Suppressor macrophage treated with lipopolysaccharide for 1 hour (primary cell): ENCODE results near the gene BNIP5.

Experiments
- DNase-seq, 3 donors: peaks; one replicate each; pipeline ENCODE4 v3.0.0-alpha.2; 2020 to 2022

Gene BNIP5

DNA sequence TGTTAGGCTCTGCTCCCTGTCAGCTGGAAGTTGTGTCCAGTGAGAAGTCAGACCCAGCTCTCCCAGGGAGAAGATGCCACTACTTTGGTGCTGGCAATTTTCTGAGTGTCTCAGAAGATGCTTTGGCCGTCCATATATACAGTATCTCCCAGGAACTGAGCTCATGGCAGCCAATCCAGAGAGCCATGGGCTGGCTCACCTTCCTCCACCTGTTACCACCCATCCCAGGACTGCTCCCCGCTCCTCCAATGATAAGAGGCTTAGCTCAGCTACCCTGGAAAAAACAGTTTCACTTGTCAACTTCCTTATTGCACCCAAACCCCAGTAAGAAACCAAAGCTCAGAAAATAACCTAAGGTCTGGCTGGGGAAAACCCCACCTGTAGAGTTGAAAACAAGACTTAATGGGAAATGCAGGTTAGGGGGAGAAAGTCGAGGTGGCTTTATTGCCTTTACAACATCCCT, at the start of gene BNIP5:
BNIP5 (minus strand) TSS at position 110 of the 463 bp plus-strand sequence. CDS start 6,198 bp downstream, outside the sequence.
- no peak for DNase-seq

GRCh38 chr6:36384095-36384494, 47.4 kb upstream of the BNIP5 start:
- DNase-seq = no peak

GRCh38 chr6:36383606-36384005, 46.9 kb upstream of the BNIP5 start:
- no peak for DNase-seq

DNA sequence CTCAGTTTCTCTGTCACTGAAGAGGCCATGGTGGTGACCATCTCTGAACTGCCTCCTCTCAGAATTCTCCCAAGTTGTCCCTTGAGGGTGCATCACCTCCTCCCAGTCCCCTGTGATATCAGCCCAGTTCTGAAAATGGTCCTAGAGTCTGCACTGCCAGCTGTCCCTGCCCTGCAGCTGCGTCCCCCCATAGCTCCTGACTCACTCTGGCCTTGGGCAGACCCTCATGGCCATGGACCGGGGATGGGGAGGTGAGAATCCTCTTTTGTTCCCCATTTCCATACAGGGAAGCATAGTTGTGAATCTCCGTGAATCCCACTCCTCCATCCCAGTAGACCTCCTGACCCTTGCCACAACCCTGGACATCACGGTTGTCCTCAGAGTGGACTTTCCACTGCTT, 46.3 kb upstream of the BNIP5 start:
- DNase-seq = no peak

DNA sequence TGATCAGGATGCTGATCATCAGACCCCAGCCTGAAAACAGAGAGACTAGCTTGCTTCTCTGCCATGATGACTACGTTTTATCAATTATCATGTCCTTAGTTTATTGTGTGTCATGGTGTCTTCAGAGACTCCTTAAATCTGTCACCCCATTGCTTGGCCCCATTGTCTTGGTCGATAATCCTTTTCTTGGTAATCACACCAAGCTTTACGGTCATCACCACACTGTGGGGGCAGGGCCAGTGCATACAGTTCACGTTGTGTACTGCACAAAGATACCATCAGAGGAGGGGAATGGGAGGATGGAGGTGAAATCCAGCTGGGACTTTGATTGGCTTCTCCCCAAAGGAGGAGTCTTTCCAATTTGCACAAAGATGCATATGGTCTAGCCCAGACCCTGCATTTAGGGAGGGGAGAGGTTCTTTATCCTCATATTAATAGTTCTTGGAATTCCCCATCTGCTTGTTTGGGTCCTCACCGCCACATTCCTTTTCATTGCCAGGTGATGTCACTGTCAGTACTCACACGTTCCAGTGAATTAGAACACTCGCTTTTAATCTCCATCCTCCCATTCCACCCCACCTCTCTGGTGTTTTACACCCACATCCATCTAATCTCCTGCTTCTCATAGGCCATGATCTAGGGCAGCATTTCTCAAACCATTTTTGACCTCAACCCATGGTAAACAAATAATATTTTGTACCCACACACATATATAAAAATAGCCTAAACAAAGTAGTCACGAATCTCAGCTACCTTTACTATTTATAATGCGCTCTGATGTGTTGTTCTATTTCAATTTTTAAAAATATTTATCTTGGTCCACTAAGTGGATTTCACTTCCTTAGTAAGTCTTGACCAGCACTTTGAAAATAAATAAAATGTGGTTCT, 45.1 kb upstream of the BNIP5 start:
- no peak for DNase-seq

DNA sequence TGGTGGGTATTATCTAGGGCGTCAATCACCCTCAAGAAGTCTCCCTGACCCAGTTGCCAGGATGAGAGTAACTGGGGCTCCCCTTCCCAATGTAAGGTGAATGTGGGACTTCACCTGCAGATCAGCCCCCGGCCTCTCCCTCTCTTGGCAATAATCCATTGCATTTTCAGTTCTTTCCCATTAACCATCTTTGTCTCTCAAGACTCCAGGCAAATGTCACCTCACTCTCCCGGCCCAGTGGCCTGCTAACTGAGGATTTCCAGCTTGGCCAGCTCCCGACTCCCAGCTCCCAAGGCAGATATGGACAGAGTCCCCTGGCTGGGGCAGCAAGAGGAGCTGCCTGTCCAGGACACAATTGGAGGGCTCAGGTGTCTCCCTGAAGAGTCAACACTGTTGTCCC, 43.5 kb upstream of the BNIP5 start:
- DNase-seq = no peak

- no peak for DNase-seq
These were observed 42.2 kb upstream of the BNIP5 start for GRCh38 chr6:36378936-36379335.

- DNase-seq = no peak
These were observed 41.7 kb upstream of the BNIP5 start for GRCh38 chr6:36378243-36378920.

DNA sequence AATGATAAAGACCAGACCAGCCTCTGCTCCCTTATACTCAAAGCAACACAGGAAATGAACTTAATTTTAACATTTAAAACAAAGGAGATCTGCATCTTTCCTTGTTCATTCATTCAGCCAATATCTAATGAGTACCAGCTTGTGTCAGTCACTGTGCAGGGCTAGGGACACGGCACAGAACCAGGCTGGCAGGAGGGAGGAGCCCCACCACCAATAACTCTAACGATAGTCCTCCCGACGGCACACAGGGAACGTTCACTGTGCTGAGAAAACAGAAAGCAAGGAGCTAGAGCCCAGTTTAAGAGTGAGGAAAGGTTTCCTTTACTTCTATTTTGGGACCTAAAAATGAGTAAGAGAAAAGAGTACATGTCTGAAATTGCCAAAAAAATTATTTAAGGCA, 40.9 kb upstream of the BNIP5 start:
- DNase-seq = no peak

DNA sequence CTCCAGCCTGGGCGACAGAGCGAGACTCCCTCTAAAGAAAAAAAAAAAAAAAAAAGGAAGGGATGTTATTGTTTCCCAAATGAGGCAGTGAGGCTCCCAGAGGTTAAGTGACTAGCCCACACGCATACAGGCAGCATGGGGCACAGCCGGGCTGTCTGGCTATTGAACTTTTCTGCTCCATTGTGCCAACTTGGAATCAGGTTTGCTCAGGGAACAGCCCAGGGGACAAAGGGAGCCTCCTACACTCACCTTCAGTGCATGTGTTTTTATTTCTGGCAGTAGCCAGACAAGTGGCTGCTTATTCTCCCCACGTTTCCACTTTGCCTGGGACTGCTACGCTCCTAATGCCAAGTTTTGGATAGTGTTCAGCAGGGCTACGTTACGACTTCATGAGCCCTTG, 40.1 kb upstream of the BNIP5 start:
- no peak for DNase-seq

DNA sequence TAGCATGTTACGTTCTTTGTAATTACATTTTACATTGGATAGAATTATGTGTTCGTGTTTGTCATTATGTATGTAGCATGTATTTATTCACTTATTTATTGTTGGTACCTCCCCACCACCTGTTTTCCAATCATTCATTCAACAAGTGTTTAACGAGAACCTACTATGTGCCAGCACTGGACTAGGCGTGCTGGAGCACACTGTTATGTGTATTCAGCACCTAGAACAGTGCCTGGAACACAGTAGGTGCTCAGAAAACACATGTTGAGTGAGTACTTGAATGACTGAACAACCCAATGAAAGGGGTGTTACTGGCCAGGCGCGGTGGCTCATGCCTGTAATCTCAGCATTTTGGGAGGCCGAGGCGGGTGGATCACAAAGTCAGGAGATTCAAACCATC, 39.5 kb upstream of the BNIP5 start:
- no peak for DNase-seq

DNA sequence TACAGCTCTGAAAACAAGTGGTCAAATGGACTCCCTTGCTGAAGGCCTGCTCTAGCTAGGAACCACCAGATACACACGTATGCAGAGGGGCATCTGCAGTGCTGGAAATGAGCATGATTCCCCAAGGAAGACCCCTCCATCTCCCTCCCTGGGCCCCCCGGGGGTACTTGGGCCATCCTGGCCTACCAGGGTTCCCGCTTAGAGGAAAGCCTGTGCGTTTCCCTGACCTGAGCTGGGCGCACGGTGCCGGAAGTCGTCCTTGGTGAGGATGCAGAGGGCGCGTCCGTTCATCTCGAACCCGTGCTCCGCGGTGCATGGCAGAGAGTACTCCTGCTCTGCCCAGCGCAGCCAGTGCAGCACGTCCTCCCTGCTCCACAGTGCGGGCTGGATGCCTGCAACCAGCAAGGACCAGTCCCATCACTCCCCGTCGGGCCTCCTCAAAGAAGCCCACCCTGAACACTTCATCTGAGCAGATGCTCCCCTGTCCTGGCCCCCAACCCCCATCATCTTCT, 39.0 kb upstream of the BNIP5 start:
- no peak for DNase-seq

DNA sequence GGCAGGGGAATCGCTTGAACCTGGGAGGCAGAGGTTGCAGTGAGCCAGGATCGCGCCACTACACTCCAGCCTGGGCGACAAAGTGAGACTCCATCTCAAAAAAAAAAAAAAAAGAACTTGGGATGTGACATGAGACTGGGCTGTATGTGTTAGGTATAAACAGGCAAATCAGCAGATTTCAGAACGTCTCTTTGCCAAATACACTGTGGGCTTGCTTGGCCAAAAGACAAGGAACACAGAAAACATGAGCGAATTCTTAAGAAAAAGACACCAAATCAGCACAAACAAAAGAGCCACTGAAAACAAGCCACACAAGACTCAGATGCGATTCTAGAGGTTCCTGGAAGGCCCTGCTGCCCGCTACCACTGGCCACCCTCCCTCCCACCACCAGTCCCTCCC, 38.3 kb upstream of the BNIP5 start:
- no peak for DNase-seq

DNA sequence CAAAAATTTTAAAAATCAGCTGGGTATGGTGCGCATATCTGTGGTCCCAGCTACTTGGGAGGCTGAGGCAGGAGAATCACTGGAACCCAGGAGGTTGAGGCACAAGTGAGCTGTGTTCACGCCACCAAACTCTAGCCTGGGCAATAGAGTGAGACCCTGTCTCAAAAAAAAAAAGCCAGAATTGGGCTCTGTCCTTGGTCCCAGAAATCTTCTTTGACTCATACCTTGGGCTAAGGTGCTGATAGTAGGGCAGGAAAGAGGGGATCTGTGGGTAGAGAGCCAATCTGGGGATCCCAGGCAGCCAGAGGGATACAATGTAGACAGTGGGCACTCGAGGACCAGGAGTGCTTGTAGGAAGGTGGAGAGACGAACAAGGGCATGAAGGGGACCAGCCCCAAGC, 37.5 kb upstream of the BNIP5 start:
- no peak for DNase-seq

- DNase-seq = no peak
These were observed 36.8 kb upstream of the BNIP5 start for GRCh38 chr6:36373368-36374019.

DNA sequence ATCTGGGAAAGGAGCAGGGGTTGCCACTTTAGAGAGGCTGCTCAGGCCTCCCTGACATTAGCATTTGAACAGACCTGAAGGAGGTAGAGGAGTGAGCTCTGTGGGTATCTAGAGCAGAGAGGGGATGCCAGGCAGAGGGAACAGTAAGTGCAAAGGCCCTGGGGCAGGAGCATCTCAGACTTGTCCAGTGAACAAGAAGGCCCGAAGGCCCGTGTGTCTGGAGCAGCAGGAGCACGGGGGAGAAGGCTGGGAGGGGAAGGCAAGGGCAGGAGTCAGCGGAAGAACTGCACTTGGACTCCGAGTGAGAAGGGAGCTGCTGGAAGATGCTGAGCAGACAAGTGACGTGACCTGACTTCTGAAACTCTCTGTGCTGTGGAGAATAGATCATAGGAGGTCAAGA, 35.4 kb upstream of the BNIP5 start:
- no peak for DNase-seq

- no peak for DNase-seq
These were observed 34.5 kb upstream of the BNIP5 start for GRCh38 chr6:36371211-36371610.

- no peak for DNase-seq
These were observed 34.0 kb upstream of the BNIP5 start for GRCh38 chr6:36370638-36371037.

DNA sequence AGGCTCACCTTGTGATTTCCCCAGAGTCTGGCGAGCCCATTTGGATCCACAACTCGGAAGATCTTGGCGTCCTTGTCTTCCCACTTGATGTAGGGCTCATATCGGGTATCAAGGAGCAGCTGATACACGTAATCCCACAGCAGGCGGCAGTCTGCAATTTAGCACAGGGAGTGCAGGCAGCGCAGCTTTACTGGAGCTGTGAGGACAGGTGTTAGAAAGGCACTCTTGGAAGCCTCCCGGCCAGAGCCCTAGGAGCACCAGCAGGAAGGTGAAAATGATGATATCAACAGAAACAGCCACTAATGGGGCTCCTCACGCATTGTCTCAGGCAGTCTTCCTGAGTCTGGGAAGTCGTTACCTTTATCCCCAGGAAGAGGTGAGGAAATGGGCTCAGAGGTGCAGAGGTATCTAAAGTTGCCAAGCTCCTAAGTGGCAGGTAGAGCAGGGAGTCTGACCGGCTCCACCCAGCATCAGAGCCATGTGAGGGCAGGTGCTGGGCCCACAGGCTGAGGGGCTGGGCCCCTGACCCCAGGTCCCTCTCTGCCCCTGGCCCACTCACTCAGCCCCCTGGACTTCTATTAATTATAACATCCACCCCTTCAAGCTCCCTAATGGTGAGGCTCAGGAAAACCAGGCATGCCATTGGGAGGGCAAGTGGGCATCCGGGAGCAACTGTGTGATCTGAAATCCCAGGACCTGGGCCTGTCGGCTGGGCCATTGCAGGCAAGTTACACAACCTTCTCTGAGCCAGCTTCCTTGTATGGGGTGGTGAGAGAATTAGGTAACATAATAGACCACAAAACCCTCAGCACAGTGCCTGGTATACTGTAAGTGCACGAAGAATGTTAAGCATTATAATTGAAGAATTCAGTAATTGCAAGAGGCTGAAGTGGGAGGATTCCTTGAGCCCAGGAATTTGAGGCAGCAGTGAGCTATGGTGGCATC, 32.5 kb upstream of the BNIP5 start:
- peak; percentile 63 to 74 (median 71) for DNase-seq

GRCh38 chr6:36368421-36368820, 31.7 kb upstream of the BNIP5 start:
- DNase-seq = no peak

DNA sequence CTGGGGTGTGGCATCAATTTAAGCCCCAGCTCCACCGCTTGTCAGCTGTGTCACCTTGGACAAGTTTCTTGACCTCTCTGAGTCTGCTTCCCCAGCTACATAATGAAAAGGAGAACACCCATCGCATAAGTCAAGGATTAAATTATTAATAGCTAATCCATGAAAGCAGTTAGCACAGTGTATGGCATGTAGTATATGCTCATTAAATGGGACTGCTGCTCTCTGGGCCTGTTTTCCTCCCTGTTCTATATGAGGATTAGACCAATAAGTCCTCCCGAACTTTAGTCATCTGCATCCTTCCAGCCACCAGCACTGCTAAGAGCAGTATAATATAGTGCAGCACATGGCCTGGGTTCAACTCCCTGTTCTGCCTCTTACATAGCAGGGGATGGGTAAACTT, 31.1 kb upstream of the BNIP5 start:
- DNase-seq = no peak
